H1 (cell line): ENCODE data around the gene CRIP1. TPM values are rescaled to one million over a fixed set of nuclear protein-coding genes. Genes with fewer than 3 reads are reported as not detected.

ENCODE experiments used
- CREB1 ChIP-seq: IDR thresholded peaks from 2 replicates; pipeline ENCODE4 v1.6.1; 2012; ENCODE audit warnings: inconsistent platforms
- EP300 ChIP-seq, 2 experiments: IDR thresholded peaks; 1 replicate in 1 of 2; 2 replicates in 1 of 2; pipeline ENCODE4 v1.6.1; 2011 to 2012; ENCODE audit warnings: low read depth in 2 of 2, low read length in 2 of 2, mild to moderate bottlenecking in 2 of 2, borderline replicate concordance in 1 of 2, inconsistent platforms in 1 of 2, moderate library complexity in 1 of 2
- FOSL1 ChIP-seq: IDR thresholded peaks from 2 replicates; pipeline ENCODE4 v1.6.1; 2011; ENCODE audit warnings: mild to moderate bottlenecking, low read depth, low read length, moderate library complexity; ENCODE audit not compliant: insufficient read depth
- NANOG ChIP-seq: IDR thresholded peaks from 2 replicates; pipeline ENCODE4 v1.6.1; 2011; ENCODE audit warnings: low read length, low read depth, mild to moderate bottlenecking, inconsistent platforms; ENCODE audit not compliant: insufficient read depth, poor library complexity, severe bottlenecking
- SP4 ChIP-seq: IDR thresholded peaks from 2 replicates; pipeline ENCODE4 v1.6.1; 2012; ENCODE audit warnings: low read length, inconsistent platforms
- TEAD4 ChIP-seq: IDR thresholded peaks from 2 replicates; pipeline ENCODE4 v1.6.1; 2012; ENCODE audit warnings: low read depth, low read length, inconsistent platforms, mixed read lengths
- YY1 ChIP-seq: IDR thresholded peaks from 2 replicates; pipeline ENCODE4 v1.6.1; 2011; ENCODE audit warnings: low read depth, mild to moderate bottlenecking, low read length
- polyA plus RNA-seq, 7 experiments: library from polyadenylated mRNA; depleted of rRNA in 3 of 7; stranded (reverse) in 5 of 7; unstranded in 2 of 7; fragments of >200 nt in 5 of 7; fragments of 200-250 nt in 2 of 7; gene quantifications; 1 replicate in 5 of 7; 2 replicates in 1 of 7; 4 replicates in 1 of 7; pipeline versions ENCODE4 v1.2.1 to v1.2.3, GENCODE V29; 2011 to 2013; ENCODE audit warnings: missing spikeins in 2 of 7, mixed read lengths in 2 of 7
- total RNA-seq: library from RNA; stranded (reverse); fragmentation: NEBNext Ultra II Directional; extraction: Animal tissue kit (Norgen Biotek cat#: 25700); gene quantifications from 2 replicates; pipeline ENCODE4 v1.2.1, GENCODE V29; 2021

The CRIP1 gene
- total and polyA plus RNA-seq, 2 of the 8 experiments (the other 6 are each of a cell fraction or from before 2014, with no cell fraction given) = 1.2 to 2.2 TPM

DNA sequence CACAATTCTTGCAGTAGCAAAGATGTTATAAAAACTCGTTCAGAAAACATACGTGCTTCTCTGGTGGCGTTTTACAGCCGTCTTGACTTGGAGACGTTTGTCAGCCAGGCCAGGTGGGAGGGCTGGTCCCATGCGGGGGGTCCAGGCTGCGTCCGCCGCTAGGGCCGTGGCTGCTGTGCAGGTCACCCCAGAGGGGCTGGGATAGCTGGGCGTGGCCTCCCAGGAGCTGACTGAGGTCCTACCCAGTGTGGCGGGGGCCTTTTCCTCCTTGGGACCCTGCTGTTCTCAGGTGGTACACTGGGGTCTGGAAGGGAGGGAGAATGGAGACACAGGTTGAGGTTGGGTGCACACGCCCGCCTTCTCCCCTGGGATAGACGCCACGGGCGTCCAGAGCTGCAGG is 41.8 kb upstream of the CRIP1 start (continued):
- no peak for TF ChIP-seq NANOG
- no peak for TF ChIP-seq TEAD4
- TF ChIP-seq CREB1 = no peak
- TF ChIP-seq EP300 (IDR thresholded peaks at IDR 0.05; ENCODE audit: borderline replicate concordance in 1 of 2, low read depth in 2 of 2, low read length in 2 of 2) = no peak
- TF ChIP-seq SP4 = no peak
- TF ChIP-seq YY1 = no peak
- no peak for TF ChIP-seq FOSL1
